BE2C (cell line): ENCODE measurements around the gene MED29.

Experiments used
- DNase-seq: peaks from one replicate; pipeline ENCODE4 v3.0.0-alpha.2; 2020
- H3K27me3 ChIP-seq: fragments of 250-450 bp; sonication (Bioruptor Pico); 2 replicates; pipeline ENCODE4 v1.5.1; 2020; ENCODE audit warnings: mild to moderate bottlenecking
- H3K36me3 ChIP-seq: fragments of 250-450 bp; sonication (Bioruptor Pico); 2 replicates; pipeline ENCODE4 v1.5.1; 2020; ENCODE audit warnings: mild to moderate bottlenecking
- H3K4me1 ChIP-seq: fragments of 250-450 bp; sonication (Bioruptor Pico); 2 replicates; pipeline ENCODE4 v1.5.1; 2020
- H3K4me3 ChIP-seq: 2 replicates; pipeline ENCODE4 v1.5.1; 2011; ENCODE audit warnings: low read depth, low read length
- H3K9me3 ChIP-seq: fragments of 250-450 bp; sonication (Bioruptor Pico); 2 replicates; pipeline ENCODE4 v1.5.1; 2020
- TF ChIP-seq, protein P1 (sequence below): IDR thresholded peaks from 2 replicates; pipeline ENCODE4 v1.5.1; 2012; ENCODE audit warnings: mild to moderate bottlenecking, low read depth, low read length

MED29 gene

DNA sequence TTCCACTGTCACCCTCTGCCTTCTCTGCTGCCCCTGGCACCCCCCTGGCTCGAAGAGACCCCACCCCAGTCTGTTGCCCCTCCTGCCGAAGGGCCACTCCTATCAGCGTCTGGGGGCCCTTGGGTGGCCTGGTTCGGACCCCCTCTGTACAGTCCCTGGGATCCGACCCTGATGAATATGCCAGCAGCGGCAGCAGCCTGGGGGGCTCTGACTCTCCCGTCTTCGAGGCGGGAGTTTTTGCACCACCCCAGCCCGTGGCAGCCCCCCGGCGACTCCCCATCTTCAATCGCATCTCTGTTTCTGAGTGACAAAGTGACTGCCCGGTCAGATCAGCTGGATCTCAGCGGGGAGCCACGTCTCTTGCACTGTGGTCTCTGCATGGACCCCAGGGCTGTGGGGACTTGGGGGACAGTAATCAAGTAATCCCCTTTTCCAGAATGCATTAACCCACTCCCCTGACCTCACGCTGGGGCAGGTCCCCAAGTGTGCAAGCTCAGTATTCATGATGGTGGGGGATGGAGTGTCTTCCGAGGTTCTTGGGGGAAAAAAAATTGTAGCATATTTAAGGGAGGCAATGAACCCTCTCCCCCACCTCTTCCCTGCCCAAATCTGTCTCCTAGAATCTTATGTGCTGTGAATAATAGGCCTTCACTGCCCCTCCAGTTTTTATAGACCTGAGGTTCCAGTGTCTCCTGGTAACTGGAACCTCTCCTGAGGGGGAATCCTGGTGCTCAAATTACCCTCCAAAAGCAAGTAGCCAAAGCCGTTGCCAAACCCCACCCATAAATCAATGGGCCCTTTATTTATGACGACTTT lies 17.4 kb downstream of the MED29 start:
- no peaks in the 10 kb centered on the region for H3K27me3 ChIP-seq
- peaks cover 11% of the 10 kb centered on the region for H3K4me1 ChIP-seq
- DNase-seq, result no peak
- TF ChIP-seq, protein P1, sequence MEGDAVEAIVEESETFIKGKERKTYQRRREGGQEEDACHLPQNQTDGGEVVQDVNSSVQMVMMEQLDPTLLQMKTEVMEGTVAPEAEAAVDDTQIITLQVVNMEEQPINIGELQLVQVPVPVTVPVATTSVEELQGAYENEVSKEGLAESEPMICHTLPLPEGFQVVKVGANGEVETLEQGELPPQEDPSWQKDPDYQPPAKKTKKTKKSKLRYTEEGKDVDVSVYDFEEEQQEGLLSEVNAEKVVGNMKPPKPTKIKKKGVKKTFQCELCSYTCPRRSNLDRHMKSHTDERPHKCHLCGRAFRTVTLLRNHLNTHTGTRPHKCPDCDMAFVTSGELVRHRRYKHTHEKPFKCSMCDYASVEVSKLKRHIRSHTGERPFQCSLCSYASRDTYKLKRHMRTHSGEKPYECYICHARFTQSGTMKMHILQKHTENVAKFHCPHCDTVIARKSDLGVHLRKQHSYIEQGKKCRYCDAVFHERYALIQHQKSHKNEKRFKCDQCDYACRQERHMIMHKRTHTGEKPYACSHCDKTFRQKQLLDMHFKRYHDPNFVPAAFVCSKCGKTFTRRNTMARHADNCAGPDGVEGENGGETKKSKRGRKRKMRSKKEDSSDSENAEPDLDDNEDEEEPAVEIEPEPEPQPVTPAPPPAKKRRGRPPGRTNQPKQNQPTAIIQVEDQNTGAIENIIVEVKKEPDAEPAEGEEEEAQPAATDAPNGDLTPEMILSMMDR, result no peak
- no peak overlapping the region for H3K4me3 ChIP-seq
- H3K9me3 ChIP-seq, result no peaks in the 10 kb centered on the region
- no peaks in the 10 kb centered on the region for H3K36me3 ChIP-seq

DNA sequence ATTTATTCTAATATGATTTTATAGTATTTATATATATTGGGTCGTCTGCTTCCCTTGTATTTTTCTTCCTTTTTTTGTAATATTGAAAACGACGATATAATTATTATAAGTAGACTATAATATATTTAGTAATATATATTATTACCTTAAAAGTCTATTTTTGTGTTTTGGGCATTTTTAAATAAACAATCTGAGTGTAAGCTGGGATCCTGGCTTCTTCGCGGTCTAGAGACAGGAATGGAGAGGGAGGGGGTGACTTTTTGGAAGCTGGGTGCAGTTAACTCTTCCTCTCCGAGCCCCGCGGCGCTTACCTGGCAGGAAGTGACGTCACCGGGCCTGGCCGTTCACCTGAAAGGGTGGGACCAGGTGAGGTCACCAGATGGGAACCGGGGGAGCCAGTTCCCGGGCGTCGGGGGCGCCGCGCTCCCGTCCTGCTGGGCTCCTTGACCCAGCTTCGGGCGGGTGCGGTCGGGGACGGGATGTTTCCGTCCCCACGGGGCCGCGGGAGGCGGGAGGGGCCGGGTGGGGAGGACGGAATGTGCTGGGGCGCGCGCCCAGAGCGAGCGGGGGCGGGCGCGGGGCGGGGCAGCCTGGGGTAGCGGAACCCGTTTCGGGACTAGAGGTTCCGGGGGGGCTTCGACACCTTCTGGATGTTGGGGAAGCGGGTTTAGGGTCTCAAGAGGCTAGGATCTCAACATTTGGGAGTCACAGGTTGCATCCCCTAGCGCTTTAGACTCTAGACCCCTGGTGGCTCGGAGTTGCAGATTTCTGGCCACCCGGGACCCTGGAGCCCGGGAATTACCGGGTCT lies 18.2 kb downstream of the MED29 start:
- Histone ChIP-seq H3K4me3 (peak overlapping the region; percentile 71), H3K4me1 (peaks cover 9% of the 10 kb centered on the region), H3K27me3 (no peaks in the 10 kb centered on the region), H3K36me3 (no peaks in the 10 kb centered on the region), H3K9me3 (no peaks in the 10 kb centered on the region)
- peak; percentile 43 for DNase-seq
- TF ChIP-seq, protein P1, result peak; percentile 18; the same call in 1 of the 2 replicates

DNA sequence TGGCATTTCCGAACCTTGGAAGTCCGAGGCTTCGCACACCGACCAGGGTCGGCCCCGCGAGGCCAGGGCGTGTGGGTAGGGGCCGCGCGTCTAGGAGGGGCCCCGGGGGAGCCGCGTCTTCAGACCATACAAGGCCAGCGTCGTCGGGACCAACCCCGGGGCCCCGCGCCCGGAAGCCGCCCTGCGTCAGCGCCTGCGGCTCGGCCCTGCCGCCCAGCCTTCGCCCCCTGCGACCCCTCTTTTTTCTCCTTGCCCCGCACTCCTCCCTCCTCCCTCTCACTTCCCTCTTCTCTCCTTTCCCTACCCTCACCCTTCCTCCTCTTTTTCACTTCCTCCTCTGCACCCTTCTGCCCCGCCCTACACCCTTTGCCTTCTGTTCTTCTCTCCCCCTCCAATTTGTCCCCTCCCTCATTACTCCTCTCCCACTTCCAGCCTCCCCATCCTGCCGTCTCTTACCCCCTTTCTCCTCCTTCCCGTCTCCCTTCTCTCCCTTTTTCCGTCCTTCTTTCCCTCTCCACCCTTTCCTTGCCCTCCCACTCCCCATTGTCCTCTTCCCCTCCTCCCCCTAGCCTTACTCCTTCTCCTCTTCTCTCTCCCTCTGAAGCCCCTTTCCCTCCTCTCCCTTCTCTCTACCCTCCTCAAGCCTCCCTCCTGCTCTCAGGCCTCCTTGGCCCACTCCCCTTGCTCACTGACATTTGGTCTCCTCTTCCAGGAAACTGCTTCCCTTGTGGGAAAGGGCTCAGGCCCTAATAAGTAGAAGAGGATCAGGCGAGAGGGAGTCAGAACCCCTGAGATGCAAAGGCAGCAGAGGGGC lies 19.0 kb downstream of the MED29 start:
- H3K36me3 ChIP-seq, result no peaks in the 10 kb centered on the region
- DNase-seq, result peak; percentile 54
- peaks cover 9% of the 10 kb centered on the region for H3K4me1 ChIP-seq
- no peaks in the 10 kb centered on the region for H3K27me3 ChIP-seq
- no peaks in the 10 kb centered on the region for H3K9me3 ChIP-seq
- H3K4me3 ChIP-seq, result peak overlapping the region; percentile 71
- TF ChIP-seq, protein P1, result no peak

DNA sequence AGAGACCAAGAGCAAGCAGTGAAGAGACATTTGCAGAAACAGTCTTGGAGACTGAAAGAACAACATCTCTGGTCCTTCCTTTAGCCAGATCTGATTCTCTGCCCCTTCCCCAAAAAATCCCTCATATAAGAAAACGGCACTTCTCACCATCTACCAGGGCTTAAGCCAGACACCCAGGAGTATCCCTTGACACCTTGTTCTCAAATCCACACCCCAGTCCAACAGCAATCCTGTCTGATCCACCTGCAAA lies 19.6 kb downstream of the MED29 start:
- Histone ChIP-seq H3K4me1 (peaks cover 9% of the 10 kb centered on the region), H3K9me3 (no peaks in the 10 kb centered on the region), H3K27me3 (no peaks in the 10 kb centered on the region), H3K4me3 (no peak overlapping the region), H3K36me3 (no peaks in the 10 kb centered on the region; the same call in 1 of the 2 replicates)
- DNase-seq, result no peak
- TF ChIP-seq, protein P1, result no peak

DNA sequence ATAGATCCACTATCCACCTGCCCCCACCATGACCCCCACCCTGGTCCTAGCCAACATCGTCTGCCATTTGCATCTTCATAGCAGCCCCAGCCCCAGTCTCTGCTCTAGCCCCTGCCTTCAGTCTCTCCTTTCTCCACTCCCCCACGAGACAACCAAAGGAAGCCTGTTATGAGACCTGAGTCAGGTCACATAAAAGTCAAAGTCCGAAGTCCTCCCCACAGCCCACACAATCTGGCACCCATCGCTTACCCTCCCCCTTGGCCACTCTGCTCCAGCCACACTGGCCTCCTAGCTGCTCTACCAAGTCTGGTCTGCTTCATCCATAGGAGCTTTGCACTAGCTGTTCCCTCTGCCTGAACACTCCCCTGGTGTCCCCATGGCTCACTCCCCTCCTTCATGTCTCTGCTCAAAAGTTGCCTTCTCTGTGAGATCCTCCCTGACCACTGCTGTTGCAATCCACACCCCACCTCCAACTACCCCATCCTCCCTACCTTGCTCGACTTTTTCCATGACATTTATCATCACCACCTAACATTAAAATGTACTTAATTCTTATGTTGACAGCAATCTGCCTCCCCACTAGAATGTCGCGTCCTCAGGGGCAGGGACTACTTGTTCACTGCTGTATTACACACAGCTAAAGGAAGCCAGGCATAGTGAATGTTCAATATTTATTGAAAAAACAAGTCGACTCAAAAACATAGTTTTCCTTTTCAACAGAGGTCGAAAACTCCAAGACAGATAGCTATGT lies 20.1 kb downstream of the MED29 start:
- Histone ChIP-seq H3K4me1 (peaks cover 9% of the 10 kb centered on the region), H3K27me3 (no peaks in the 10 kb centered on the region), H3K36me3 (no peaks in the 10 kb centered on the region; the same call in 1 of the 2 replicates), H3K4me3 (peak overlapping the region; percentile 44), H3K9me3 (no peaks in the 10 kb centered on the region)
- TF ChIP-seq, protein P1, result no peak
- DNase-seq, result no peak
